GM21529 (cell line): ENCODE data around the gene STAT1.

Source experiments
- ATAC-seq: cut with Tn5 transposase; IDR thresholded peaks from one replicate; pipeline ENCODE4 v1.9.1; 2021; ENCODE audit not compliant: unreplicated experiment

Gene STAT1

GRCh38 chr2:191013932-191014652, at the start of gene STAT1:
TSS of gene STAT1 (minus strand) at chr2:191014171. CDS start at chr2:191010003, 4,168 bp downstream.
- peak; percentile 83 for ATAC-seq

GRCh38 chr2:191063584-191063983, 49.6 kb upstream of the STAT1 start:
- ATAC-seq: no peak

- no peak for ATAC-seq
These were observed 47.5 kb upstream of the STAT1 start for GRCh38 chr2:191061381-191061980.

- no peak for ATAC-seq
These were observed 45.3 kb upstream of the STAT1 start for GRCh38 chr2:191059308-191059707.

- no peak for ATAC-seq
These were observed 42.3 kb upstream of the STAT1 start for GRCh38 chr2:191056228-191056627.

- ATAC-seq: no peak
These were observed 39.3 kb upstream of the STAT1 start for GRCh38 chr2:191053256-191053655.

- peak; percentile 55 for ATAC-seq
These were observed 38.1 kb upstream of the STAT1 start for GRCh38 chr2:191051825-191052778.

GRCh38 chr2:191051177-191051576, 37.2 kb upstream of the STAT1 start:
- no peak for ATAC-seq

GRCh38 chr2:191050640-191050987, 36.6 kb upstream of the STAT1 start:
- no peak for ATAC-seq

- ATAC-seq: peak; percentile 63
These were observed 36.0 kb upstream of the STAT1 start for GRCh38 chr2:191049728-191050639.

GRCh38 chr2:191048073-191048472, 34.1 kb upstream of the STAT1 start:
- ATAC-seq: no peak

GRCh38 chr2:191045141-191045540, 31.2 kb upstream of the STAT1 start:
- no peak for ATAC-seq

- ATAC-seq: no peak
These were observed 29.5 kb upstream of the STAT1 start for GRCh38 chr2:191043438-191043837.

GRCh38 chr2:191041418-191042161, 27.6 kb upstream of the STAT1 start:
- ATAC-seq: no peak

GRCh38 chr2:191039616-191040015, 25.6 kb upstream of the STAT1 start:
- ATAC-seq: no peak

- ATAC-seq: no peak
These were observed 24.8 kb upstream of the STAT1 start for GRCh38 chr2:191038741-191039140.

GRCh38 chr2:191038241-191038725, 24.3 kb upstream of the STAT1 start:
- no peak for ATAC-seq

GRCh38 chr2:191037351-191037750, 23.4 kb upstream of the STAT1 start:
- ATAC-seq: no peak

- no peak for ATAC-seq
These were observed 22.4 kb upstream of the STAT1 start for GRCh38 chr2:191036363-191036762.
